PFSK-1 (cell line): ENCODE data around the gene MANSC1.
A peak's percentile ranks its signal among the peaks of the same experiment; 100 is the strongest.

Experiments used
- FOXP2 ChIP-seq: optimal IDR thresholded peaks from 2 replicates; pipeline ENCODE3; 2011; ENCODE audit warnings: borderline replicate concordance, control low read depth, inconsistent platforms; ENCODE audit not compliant: insufficient read depth; ENCODE audit errors: extremely low read length, extremely low read depth
- POLR2AphosphoS5 ChIP-seq: IDR thresholded peaks from 2 replicates; pipeline ENCODE4 v1.6.1; 2012; ENCODE audit warnings: low read depth, mild to moderate bottlenecking, control low read depth, low read length, moderate library complexity
- SIN3A ChIP-seq: IDR thresholded peaks from 2 replicates; pipeline ENCODE4 v1.6.1; 2012; ENCODE audit warnings: mild to moderate bottlenecking, low read length, moderate library complexity, borderline replicate concordance; ENCODE audit not compliant: insufficient read depth
- TAF1 ChIP-seq: IDR thresholded peaks from 2 replicates; pipeline ENCODE4 v1.6.1; 2012; ENCODE audit warnings: low read length, control low read depth, borderline replicate concordance; ENCODE audit not compliant: insufficient read depth
- TF ChIP-seq, protein P1 (sequence below), 2 experiments: IDR thresholded peaks; 2 replicates each; pipeline versions ENCODE4 v1.6.1 to v1.8.0; 2011 to 2012; ENCODE audit warnings: low read depth in 2 of 2, low read length in 2 of 2, control low read depth in 1 of 2, inconsistent platforms in 1 of 2, mild to moderate bottlenecking in 1 of 2, moderate library complexity in 1 of 2; ENCODE audit not compliant: insufficient read depth in 1 of 2

The MANSC1 gene

DNA sequence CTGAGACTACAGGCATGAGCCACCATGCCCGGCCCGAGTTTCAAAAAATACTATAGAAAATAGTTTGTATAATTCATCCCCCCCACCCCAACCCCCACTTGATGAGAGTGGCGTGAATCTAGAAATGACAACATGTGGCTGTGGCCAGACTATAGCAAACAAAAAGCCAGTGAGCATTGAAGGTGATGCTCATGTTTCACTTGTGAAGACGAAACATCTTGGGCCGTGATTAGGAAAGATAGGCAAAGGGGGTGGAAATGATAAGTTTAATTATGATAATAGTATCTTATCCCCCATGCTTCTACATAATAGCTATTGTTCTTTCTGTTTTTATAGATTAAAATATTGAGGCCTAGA is 15.4 kb upstream of the MANSC1 start:
- no peak for TF ChIP-seq TAF1

DNA sequence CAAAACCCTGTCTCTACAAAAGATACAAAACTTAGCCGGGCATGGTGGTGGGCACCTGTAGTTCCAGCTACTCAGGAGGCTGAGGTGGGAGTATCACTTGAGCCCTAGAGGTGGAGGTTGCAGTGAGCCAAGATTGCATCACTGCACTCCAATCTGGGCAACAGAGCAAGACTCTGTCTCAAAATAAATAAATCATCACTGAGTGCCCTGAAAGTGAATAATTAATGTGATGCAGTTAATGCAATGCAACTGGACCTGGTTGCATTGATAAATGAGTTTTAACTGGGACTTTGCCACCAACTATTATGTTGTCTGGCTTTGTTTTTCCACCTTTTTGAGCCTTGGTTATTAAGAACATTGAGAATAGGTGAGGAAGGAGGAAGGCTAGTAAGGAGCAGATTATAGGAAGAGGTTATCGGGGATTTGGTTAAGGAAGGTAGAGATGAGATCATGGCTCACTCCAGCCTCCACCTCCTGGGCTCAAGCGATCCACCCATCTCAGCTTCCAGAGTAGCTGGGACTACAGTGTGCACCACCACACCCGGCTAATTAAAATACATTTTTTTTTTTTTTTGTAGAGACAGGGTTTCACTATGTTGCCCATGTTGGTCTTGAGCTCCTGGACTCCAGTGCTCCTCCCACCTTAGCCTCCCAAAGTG is 14.9 kb upstream of the MANSC1 start:
- TF ChIP-seq TAF1 (no peak), SIN3A (no peak), POLR2AphosphoS5 (no peak), FOXP2 (no peak)
- TF ChIP-seq, protein P1, sequence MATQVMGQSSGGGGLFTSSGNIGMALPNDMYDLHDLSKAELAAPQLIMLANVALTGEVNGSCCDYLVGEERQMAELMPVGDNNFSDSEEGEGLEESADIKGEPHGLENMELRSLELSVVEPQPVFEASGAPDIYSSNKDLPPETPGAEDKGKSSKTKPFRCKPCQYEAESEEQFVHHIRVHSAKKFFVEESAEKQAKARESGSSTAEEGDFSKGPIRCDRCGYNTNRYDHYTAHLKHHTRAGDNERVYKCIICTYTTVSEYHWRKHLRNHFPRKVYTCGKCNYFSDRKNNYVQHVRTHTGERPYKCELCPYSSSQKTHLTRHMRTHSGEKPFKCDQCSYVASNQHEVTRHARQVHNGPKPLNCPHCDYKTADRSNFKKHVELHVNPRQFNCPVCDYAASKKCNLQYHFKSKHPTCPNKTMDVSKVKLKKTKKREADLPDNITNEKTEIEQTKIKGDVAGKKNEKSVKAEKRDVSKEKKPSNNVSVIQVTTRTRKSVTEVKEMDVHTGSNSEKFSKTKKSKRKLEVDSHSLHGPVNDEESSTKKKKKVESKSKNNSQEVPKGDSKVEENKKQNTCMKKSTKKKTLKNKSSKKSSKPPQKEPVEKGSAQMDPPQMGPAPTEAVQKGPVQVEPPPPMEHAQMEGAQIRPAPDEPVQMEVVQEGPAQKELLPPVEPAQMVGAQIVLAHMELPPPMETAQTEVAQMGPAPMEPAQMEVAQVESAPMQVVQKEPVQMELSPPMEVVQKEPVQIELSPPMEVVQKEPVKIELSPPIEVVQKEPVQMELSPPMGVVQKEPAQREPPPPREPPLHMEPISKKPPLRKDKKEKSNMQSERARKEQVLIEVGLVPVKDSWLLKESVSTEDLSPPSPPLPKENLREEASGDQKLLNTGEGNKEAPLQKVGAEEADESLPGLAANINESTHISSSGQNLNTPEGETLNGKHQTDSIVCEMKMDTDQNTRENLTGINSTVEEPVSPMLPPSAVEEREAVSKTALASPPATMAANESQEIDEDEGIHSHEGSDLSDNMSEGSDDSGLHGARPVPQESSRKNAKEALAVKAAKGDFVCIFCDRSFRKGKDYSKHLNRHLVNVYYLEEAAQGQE (IDR thresholded peaks at IDR 0.05; ENCODE audit: insufficient read depth in 1 of 2, low read depth in 2 of 2, low read length in 2 of 2) = no peak

DNA sequence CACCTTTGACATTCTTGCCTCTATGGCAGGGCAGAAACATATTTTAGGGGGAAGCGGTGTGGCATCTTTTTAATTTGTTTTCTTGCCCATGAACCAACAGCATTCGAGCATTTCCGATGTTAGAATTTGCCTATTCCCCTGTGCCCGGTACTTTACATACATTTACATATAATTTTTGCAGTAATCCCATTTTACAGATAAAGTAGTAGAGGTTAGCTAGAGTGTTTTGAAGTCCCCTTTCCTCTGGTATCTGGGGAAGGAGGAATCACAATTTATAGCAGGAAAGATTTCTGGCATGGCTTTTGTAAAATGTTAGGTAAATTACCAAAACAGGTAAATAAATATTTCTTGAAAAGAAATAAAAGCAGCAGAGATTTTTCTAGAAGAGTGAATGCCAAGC is 8.5 kb upstream of the MANSC1 start:
- TF ChIP-seq POLR2AphosphoS5 (no peak), SIN3A (no peak), FOXP2 (no peak), TAF1 (no peak)
- TF ChIP-seq, protein P1 (IDR thresholded peaks at IDR 0.05; ENCODE audit: insufficient read depth in 1 of 2, low read depth in 2 of 2, low read length in 2 of 2) = no peak

DNA sequence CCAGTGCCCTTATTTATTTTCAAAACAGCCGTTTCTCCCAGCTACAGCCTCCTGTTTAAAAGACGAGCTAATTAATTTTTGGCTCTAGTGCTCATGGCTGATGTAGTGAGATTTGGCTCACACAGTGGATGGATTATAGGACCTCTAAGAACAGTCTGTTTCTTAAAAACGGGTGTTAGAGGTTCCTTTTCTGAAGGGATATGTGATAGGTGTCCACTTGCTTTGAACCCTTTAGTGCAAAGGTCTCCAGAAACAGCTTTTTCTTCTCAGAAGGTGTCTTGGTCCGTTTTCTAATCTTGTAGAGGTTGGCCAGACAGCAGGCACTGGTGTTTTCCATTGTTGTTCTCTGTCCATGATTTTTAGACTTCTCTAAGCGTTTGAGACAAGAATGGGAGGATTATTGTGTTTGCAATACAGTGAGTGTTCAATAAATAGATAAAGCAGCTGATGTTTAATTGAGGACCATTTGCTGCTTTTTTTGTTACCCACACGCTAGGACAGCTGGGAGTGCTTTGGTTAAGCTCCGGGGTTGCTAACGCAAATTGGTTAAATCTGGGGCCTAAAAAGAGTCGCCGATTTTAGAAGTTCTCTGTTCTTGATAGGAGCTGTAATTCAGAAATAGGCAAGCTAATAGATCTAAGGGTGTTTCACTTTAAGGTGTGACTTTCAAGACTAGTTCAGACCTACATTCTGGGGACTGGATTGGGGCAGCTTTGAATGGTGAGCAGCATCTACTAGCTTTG is 7.8 kb upstream of the MANSC1 start:
- TF ChIP-seq TAF1 = 0 out of 2 replicates have a peak, but pooled peaks have one; percentile 23
- TF ChIP-seq FOXP2 = no peak

DNA sequence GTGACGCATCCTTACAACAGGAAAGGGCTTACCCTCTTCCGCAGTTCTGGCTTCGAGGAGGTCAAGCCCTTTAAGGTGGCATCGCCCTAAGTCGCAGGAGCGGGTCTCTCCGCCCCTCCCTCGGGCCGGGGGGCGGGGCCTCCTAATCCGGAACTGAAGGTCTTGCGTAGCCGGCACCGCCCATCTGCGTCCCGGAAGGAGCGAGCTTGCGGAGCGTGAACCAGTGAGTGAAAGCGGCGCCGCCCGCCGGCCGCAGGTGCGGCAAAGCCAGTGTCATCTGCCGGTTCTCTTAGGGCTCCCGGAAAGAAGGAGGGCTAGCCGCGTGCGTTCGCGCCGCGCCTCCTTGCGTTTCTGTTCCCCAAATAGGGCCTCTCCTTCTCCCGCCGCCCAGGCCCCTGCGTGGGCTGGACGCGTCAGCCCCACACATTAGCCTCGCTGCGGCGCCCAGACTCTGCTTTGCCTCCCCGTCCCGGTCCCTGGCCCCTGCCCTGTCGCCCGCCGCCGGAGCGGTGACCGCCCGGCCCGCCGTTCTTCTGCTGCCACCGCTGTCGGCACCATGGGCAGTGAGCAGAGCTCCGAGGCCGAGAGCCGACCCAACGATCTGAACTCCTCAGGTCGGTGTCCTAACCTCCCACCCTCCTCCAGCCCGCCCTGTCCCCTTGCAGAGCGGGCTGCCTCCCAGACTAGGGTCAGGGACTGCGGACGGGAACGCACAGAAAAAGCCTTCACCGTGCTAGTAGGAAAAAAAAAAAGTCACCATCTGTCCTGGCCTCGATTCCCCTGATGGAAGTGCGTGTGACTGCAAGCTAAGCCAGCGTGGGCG is 7.1 kb upstream of the MANSC1 start, which contains the start of gene BORCS5:
TSS of gene BORCS5 (plus strand) at position 183 of the 823 bp plus-strand sequence. CDS start at position 557, 374 bp downstream.
- TF ChIP-seq TAF1 (0 out of 2 replicates have a peak, but pooled peaks have one; percentile 55), FOXP2 (peak; percentile 81), SIN3A (peak; percentile 67; the same call in 1 of the 2 replicates), POLR2AphosphoS5 (peak; percentile 96)
- TF ChIP-seq, protein P1 (IDR thresholded peaks at IDR 0.05; ENCODE audit: insufficient read depth in 1 of 2, low read depth in 2 of 2, low read length in 2 of 2) = peak in 1 of 2 experiments; percentile 41; a peak in 1 of 4 replicates

DNA sequence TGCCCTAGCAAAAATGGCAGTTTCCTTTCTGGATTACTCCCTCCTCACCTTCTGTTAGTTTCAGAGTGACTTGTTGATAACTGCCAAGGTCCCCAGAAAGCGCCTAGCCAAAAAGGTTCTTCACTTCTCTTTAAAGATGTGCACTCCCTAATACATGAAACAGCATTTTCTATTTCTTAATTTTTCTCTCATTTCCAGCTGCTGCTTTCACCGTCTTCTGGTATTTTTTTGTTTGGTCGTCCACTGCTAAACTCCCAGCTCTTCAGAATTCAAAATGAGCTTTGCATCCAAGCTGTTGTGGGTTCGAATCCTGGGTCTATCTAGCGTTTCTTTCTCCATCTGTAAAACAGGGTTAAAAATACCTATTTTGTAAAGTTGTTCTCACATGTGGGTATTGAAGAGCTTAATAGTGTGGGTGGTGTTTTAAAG is 6.4 kb upstream of the MANSC1 start:
- TF ChIP-seq POLR2AphosphoS5 = no peak
- no peak for TF ChIP-seq SIN3A
- TF ChIP-seq TAF1 = no peak
- no peak for TF ChIP-seq FOXP2
- TF ChIP-seq, protein P1 (IDR thresholded peaks at IDR 0.05; ENCODE audit: insufficient read depth in 1 of 2, low read depth in 2 of 2, low read length in 2 of 2) = no peak
